K562 (cell line): Measurements from ENCODE around the gene CUEDC2. TPM values are rescaled to one million over a fixed set of nuclear protein-coding genes. Genes with fewer than 3 reads are reported as not detected.

Experiments used
- ATAC-seq: fragments of 200-7000 bp; cut with Tn5 transposase; 3 replicates; pipeline ENCODE4 v1.9.1; 2020; ENCODE audit warnings: moderate library complexity
- BruUV-seq: library from RNA; stranded (reverse); fragments of 400-500 nt; replicated peaks from 2 replicates; lab custom pipeline; 2021; lab: Mats Ljungman, UMichigan
- CTCF ChIA-PET: fragments of 300-600 bp; formaldehyde crosslinking; extraction: SDS; loops from one replicate; lab custom pipeline; 2021; ENCODE audit warnings: low intra/inter-chr PET ratio; lab: Yijun Ruan, JAX
- POLR2A ChIA-PET: fragments of 300-600, 350-650 bp; sonication (Branson Sonifier 250); formaldehyde crosslinking; extraction: SDS; loops from one replicate; lab custom pipeline; 2021; ENCODE audit warnings: antibody characterized with exemption, inconsistent platforms; lab: Yijun Ruan, JAX
- DNase-seq, 4 experiments: peaks; one replicate each; pipeline versions ENCODE4 v3.0.0 to v3.0.0-alpha.2; 2011 to 2018; ENCODE audit warnings: low spot score in 3 of 4, mixed read lengths in 3 of 4; ENCODE audit errors: extremely low read depth in 1 of 4
- FAIRE-seq: peaks from 2 replicates; lab custom pipeline; 2011; peaks lifted over from hg19 to GRCh38; lab: Jason Lieb, UNC
- H2AFZ ChIP-seq: 2 replicates; pipeline ENCODE4 v1.6.0; 2011; ENCODE audit warnings: low read depth, low read length, control low read depth, inconsistent platforms
- H3K27ac ChIP-seq: fragments of 200-600 bp; 3 replicates; pipeline ENCODE4 v1.8.0; 2011; ENCODE audit warnings: low read depth, mild to moderate bottlenecking, control low read depth, inconsistent platforms, low read length, moderate library complexity, mixed read lengths; ENCODE audit errors: extremely low read depth
- H3K27me3 ChIP-seq, 2 experiments: fragments of 300-600 bp in 1 of 2; 2 replicates in 1 of 2; 3 replicates in 1 of 2; pipeline versions ENCODE4 v1.6.0 to v1.8.0; 2011; ENCODE audit warnings: inconsistent platforms in 2 of 2, low read length in 2 of 2, mild to moderate bottlenecking in 1 of 2, mixed read lengths in 1 of 2, moderate library complexity in 1 of 2; ENCODE audit not compliant: control insufficient read depth in 2 of 2, insufficient read depth in 2 of 2
- H3K36me3 ChIP-seq: fragments of 300-600 bp; 3 replicates; pipeline ENCODE4 v1.8.0; 2011; ENCODE audit warnings: mild to moderate bottlenecking, low read length, inconsistent platforms; ENCODE audit not compliant: control insufficient read depth, insufficient read depth
- H3K4me1 ChIP-seq, 2 experiments: fragments of 200-600 bp in 1 of 2; replicated peaks in 1 of 2; 2 replicates in 1 of 2; 3 replicates in 1 of 2; pipeline versions ENCODE4 v1.5.1 to v1.8.0; 2011; ENCODE audit warnings: inconsistent platforms in 2 of 2, low read length in 2 of 2, mild to moderate bottlenecking in 1 of 2, mixed read lengths in 1 of 2, moderate library complexity in 1 of 2; ENCODE audit not compliant: control insufficient read depth in 2 of 2, insufficient read depth in 2 of 2
- H3K4me2 ChIP-seq: 2 replicates; pipeline ENCODE4 v1.6.1; 2011; ENCODE audit warnings: low read length, control low read depth, inconsistent platforms, mixed read lengths; ENCODE audit not compliant: insufficient read depth
- H3K4me3 ChIP-seq: fragments of 200-600 bp; sonication (generic), shearing (Covaris generic); 2 replicates; pipeline ENCODE4 v1.5.1; 2016; ENCODE audit warnings: control low read depth, inconsistent platforms
- H3K79me2 ChIP-seq: fragments of 200-600 bp; 3 replicates; pipeline ENCODE4 v1.8.0; 2011; ENCODE audit warnings: low read length, inconsistent platforms; ENCODE audit not compliant: control insufficient read depth, insufficient read depth
- H3K9ac ChIP-seq, 2 experiments: 2 replicates each; pipeline versions ENCODE4 v1.6.0 to v1.6.1; 2011; ENCODE audit warnings: low read depth in 2 of 2, low read length in 2 of 2, control low read depth in 1 of 2, inconsistent platforms in 1 of 2, mild to moderate bottlenecking in 1 of 2, mixed read lengths in 1 of 2; ENCODE audit not compliant: insufficient read depth in 1 of 2
- H3K9me1 ChIP-seq: one replicate; pipeline ENCODE4 v1.6.0; 2011; ENCODE audit warnings: inconsistent platforms, mild to moderate bottlenecking, low read length, moderate library complexity; ENCODE audit not compliant: control insufficient read depth, insufficient read depth
- H3K9me3 ChIP-seq: replicated peaks from 2 replicates; pipeline ENCODE4 v1.5.1; 2011; ENCODE audit warnings: low read depth, low read length, inconsistent platforms; ENCODE audit not compliant: control insufficient read depth, insufficient read depth
- H4K20me1 ChIP-seq: replicated peaks from 2 replicates; pipeline ENCODE4 v1.6.1; 2011; ENCODE audit warnings: low read length, inconsistent platforms, mixed read lengths; ENCODE audit not compliant: control insufficient read depth, insufficient read depth
- CEBPB ChIP-seq: fragments of 450-650 bp; IDR thresholded peaks from 2 replicates; pipeline ENCODE4 v1.6.1; 2016; ENCODE audit warnings: missing genetic modification characterization, missing compliant biosample characterization
- CEBPG ChIP-seq, 3 experiments: fragments of 200-800 bp in 1 of 3; sonication (Bioruptor generic) in 1 of 3; sonication (generic) in 1 of 3; formaldehyde crosslinking in 1 of 3; IDR thresholded peaks in 2 of 3; conservative IDR thresholded peaks in 1 of 3; 2 replicates each; pipeline versions ENCODE4 v1.6.1 to v1.8.0; 2016 to 2022; ENCODE audit warnings: missing compliant biosample characterization in 2 of 3, missing genetic modification characterization in 2 of 3, mild to moderate bottlenecking in 1 of 3, missing genetic modification reagents in 1 of 3
- DMBX1 ChIP-seq: fragments of 250-450 bp; sonication (Bioruptor Pico); IDR thresholded peaks from 2 replicates; pipeline ENCODE4 v1.8.0; 2022; ENCODE audit warnings: inconsistent platforms, mild to moderate bottlenecking, moderate library complexity, borderline replicate concordance
- ETV5 ChIP-seq: sonication (generic); formaldehyde crosslinking; IDR thresholded peaks from 2 replicates; pipeline ENCODE4 v1.4.0; 2020; ENCODE audit warnings: low read depth, mild to moderate bottlenecking, missing genetic modification reagents
- HCFC1 ChIP-seq: IDR thresholded peaks from 2 replicates; pipeline ENCODE4 v1.6.1; 2012; ENCODE audit warnings: low read depth, low read length, improper control_type of control experiment
- KHSRP ChIP-seq: fragments of 450-650 bp; IDR thresholded peaks from 2 replicates; pipeline ENCODE4 v1.6.1; 2017
- NR1H2 ChIP-seq: sonication (generic); formaldehyde crosslinking; IDR thresholded peaks from 2 replicates; pipeline ENCODE4 v1.4.0; 2020; ENCODE audit warnings: mild to moderate bottlenecking, missing genetic modification reagents
- RAD21 ChIP-seq, 2 experiments: fragments of 250-450 bp in 1 of 2; fragments of 450-650 bp in 1 of 2; sonication (Bioruptor Pico) in 1 of 2; formaldehyde crosslinking in 1 of 2; IDR thresholded peaks in 1 of 2; conservative IDR thresholded peaks in 1 of 2; 2 replicates each; pipeline versions ENCODE4 v1.4.0 to v1.8.0; 2020 to 2022; ENCODE audit warnings: mild to moderate bottlenecking in 2 of 2, moderate library complexity in 1 of 2
- THAP7 ChIP-seq: fragments of 250-450 bp; sonication (Bioruptor Pico); IDR thresholded peaks from 2 replicates; pipeline ENCODE4 v1.5.0; 2021
- WGBS: fragments of 100-300 bp; shearing (Covaris generic); methylation state at CpG from one replicate; pipeline ENCODE4 v1.1.6; 2016; ENCODE audit warnings: low coverage, mixed read lengths; ENCODE audit not compliant: insufficient coverage; ENCODE audit errors: missing lambda C conversion rate; 5-methylcytosine and 5-hydroxymethylcytosine counted together
- in situ Hi-C: fragments of 300-500 bp; cut with MboI; formaldehyde crosslinking; loops from 4 replicates; pipeline ENCODE4 v1.15.0; 2018; ENCODE audit warnings: inconsistent platforms, mixed read lengths
- intact Hi-C: fragments of 100-400 bp; cut with micrococcal nuclease; formaldehyde crosslinking; loops from 2 replicates; pipeline ENCODE4 v1.14.2; 2022
- polyA plus RNA-seq, 8 experiments: library from polyadenylated mRNA; depleted of rRNA in 4 of 8; stranded (reverse) in 5 of 8; unstranded in 3 of 8; fragments of >200 nt; fragmentation: Nextera tagmentation in 2 of 8; fragmentation: Illumina TruSeq in 1 of 8; extraction: Ambion mirVana in 2 of 8; extraction: Trizol in 1 of 8; gene quantifications; 2 replicates each; pipeline versions ENCODE4 v1.2.1 to v1.2.3, GENCODE V29; 2011 to 2014; ENCODE audit warnings: inconsistent platforms in 1 of 8, missing spikeins in 1 of 8
- total RNA-seq, 7 experiments: library from RNA; depleted of rRNA in 6 of 7; stranded (reverse); fragments of >200 nt in 6 of 7; fragmentation: Illumina TruSeq in 2 of 7; extraction: Trizol in 2 of 7; gene quantifications; 2 replicates each; pipeline versions ENCODE4 v1.2.1 to v1.2.3, GENCODE V29; 2011 to 2021; ENCODE audit warnings: low replicate concordance in 1 of 7
- TF ChIP-seq, protein P1 (sequence below): IDR thresholded peaks from 2 replicates; pipeline ENCODE4 v1.6.1; 2012; ENCODE audit warnings: low read depth, low read length, improper control_type of control experiment, borderline replicate concordance
- TF ChIP-seq, protein P2 (sequence below), 2 experiments: fragments of 450-650 bp in 1 of 2; sonication (generic) in 1 of 2; formaldehyde crosslinking in 1 of 2; IDR thresholded peaks in 1 of 2; conservative IDR thresholded peaks in 1 of 2; 2 replicates each; pipeline versions ENCODE4 v1.6.1 to v1.8.1; 2016 to 2023; ENCODE audit warnings: mild to moderate bottlenecking in 2 of 2, moderate library complexity in 2 of 2, inconsistent platforms in 1 of 2, missing genetic modification reagents in 1 of 2

Gene CUEDC2
- total and polyA plus RNA-seq, 9 of the 15 experiments (the other 6 are each of a cell fraction or from before 2014, with no cell fraction given): 8.5 to 48.9 (median 27.4) TPM

DNA sequence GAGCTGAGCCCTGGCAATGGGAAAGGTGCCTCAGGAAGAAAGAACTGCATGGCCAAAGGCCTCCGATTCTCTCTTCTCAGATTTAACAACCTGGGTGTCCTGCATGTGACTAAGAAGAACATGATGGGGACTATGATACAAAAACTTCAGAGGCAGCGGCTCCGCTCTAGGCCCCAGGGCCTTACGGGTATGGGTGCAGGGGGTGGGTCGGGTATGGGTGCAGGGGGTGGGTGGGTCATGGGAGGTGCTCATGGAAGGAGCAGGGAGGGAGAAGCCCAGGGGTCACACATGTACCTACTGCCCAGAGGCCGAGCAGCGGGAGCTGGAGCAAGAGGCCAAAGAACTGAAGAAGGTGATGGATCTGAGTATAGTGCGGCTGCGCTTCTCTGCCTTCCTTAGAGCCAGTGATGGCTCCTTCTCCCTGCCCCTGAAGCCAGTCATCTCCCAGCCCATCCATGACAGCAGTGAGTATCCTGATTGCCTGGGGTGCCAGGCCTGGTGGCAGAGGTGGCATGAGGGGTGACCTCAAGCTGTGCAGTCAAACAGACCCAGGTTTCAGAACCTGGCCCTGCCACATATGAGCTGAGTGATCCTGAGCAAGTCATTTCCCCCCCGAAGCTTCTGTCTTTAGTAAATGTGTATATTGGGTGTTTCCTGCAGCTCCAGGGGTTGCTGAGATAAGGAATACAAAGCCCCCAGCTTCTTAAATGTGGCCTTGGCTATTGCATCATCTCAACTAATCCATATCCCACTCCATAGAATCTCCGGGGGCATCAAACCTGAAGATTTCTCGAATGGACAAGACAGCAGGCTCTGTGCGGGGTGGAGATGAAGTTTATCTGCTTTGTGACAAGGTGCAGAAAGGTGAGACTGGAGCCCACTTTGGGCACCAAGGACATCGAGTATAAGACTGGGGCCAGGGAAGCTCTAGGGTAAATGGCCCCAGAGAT lies 34.9 kb downstream of the CUEDC2 start:
- Histone ChIP-seq H3K9me3 (no peaks in the 10 kb centered on the region), H3K9me1 (no peaks in the 10 kb centered on the region), H2AFZ (no peak overlapping the region), H3K27me3 (no peaks in the 10 kb centered on the region), H3K79me2 (peaks cover 7% of the 10 kb centered on the region; the same call in 1 of the 3 replicates), H3K9ac (no peak overlapping the region), H3K36me3 (peaks cover 16% of the 10 kb centered on the region; the same call in 1 of the 3 replicates), H3K4me1 (peaks cover 14 to 54% of the 10 kb centered on the region in 2 experiments; a peak in 4 of 5 replicates), H3K4me3 (no peak overlapping the region), H4K20me1 (no peaks in the 10 kb centered on the region), H3K27ac (no peak overlapping the region), H3K4me2 (peak overlapping the region; percentile 11; the same call in 1 of the 2 replicates)
- intact Hi-C loops (loop anchor here (5.0 kb wide), 1 partner anchor 230 kb away; no protein-coding TSS in a partner anchor), in situ Hi-C loops (loop anchor here (25.0 kb wide), 1 partner anchor 190 kb away; no protein-coding TSS in a partner anchor)
- WGBS: 57% methylated on average over 8 of the region's 14 CpGs
- TF ChIP-seq HCFC1: no peak
- TF ChIP-seq RAD21 (CRISPR knock-in tag; conservative IDR thresholded peaks at IDR 0.05 in 1 of 2, IDR thresholded peaks at IDR 0.05 in 1 of 2): no peak
- peak; percentile 51 for TF ChIP-seq CEBPB (tag)
- TF ChIP-seq ETV5 (CRISPR knock-in tag): no peak
- TF ChIP-seq, protein P1, sequence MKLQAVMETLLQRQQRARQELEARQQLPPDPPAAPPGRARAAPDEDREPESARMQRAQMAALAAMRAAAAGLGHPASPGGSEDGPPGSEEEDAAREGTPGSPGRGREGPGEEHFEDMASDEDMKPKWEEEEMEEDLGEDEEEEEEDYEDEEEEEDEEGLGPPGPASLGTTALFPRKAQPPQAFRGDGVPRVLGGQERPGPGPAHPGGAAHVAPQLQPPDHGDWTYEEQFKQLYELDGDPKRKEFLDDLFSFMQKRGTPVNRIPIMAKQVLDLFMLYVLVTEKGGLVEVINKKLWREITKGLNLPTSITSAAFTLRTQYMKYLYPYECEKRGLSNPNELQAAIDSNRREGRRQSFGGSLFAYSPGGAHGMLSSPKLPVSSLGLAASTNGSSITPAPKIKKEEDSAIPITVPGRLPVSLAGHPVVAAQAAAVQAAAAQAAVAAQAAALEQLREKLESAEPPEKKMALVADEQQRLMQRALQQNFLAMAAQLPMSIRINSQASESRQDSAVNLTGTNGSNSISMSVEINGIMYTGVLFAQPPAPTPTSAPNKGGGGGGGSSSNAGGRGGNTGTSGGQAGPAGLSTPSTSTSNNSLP: no peak
- no peak for TF ChIP-seq THAP7 (CRISPR knock-in tag)
- TF ChIP-seq KHSRP: no peak
- TF ChIP-seq DMBX1 (CRISPR knock-in tag): no peak
- no peak for TF ChIP-seq CEBPG (CRISPR knock-in tag; IDR thresholded peaks at IDR 0.05)
- TF ChIP-seq CEBPG (tag; conservative IDR thresholded peaks at IDR 0.05 in 1 of 2, IDR thresholded peaks at IDR 0.05 in 1 of 2): peak; percentile 42 to 52; a peak in 2 of 4 replicates
- TF ChIP-seq, protein P2, sequence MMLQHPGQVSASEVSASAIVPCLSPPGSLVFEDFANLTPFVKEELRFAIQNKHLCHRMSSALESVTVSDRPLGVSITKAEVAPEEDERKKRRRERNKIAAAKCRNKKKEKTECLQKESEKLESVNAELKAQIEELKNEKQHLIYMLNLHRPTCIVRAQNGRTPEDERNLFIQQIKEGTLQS (IDR thresholded peaks at IDR 0.05): peak; percentile 64
- TF ChIP-seq, protein P2 (CRISPR knock-in tag; conservative IDR thresholded peaks at IDR 0.05): no peak
- TF ChIP-seq NR1H2 (CRISPR knock-in tag): no peak
- ChIA-PET POLR2A (interaction anchor here (0.7 to 1.3 kb wide), 3 partner anchors 10 to 233 kb away, joined by 3 read pairs; no protein-coding TSS in a partner anchor), CTCF (no interaction called here)
- DNase-seq: no peak
- BruUV-seq: TSS peak; percentile 43
- no peak for ATAC-seq
- no peak for FAIRE-seq
